ENCODE data around the gene FSD2.
A peak's percentile ranks its signal among the peaks of the same experiment; 100 is the strongest.
"Not testable (repeated sequence)": the region's sequence is repeated elsewhere in the genome, so short reads cannot be mapped to it uniquely, and the experiment has no call there.

The FSD2 gene

GRCh38 chr15:82829234-82829633, 23.4 kb upstream of the FSD2 start:
- DNase-seq = no peak

GRCh38 chr15:82828075-82828474, 22.2 kb upstream of the FSD2 start:
- no peak for DNase-seq

GRCh38 chr15:82823049-82823448, 17.2 kb upstream of the FSD2 start:
- DNase-seq = no peak

GRCh38 chr15:82821851-82822250, 16.0 kb upstream of the FSD2 start:
- not testable (repeated sequence) for DNase-seq

- DNase-seq = not testable (repeated sequence)
These were observed 15.5 kb upstream of the FSD2 start for GRCh38 chr15:82821396-82821795.

- DNase-seq = no peak
These were observed 14.3 kb upstream of the FSD2 start for GRCh38 chr15:82820128-82820527.

GRCh38 chr15:82812994-82813393, 7.1 kb upstream of the FSD2 start:
- DNase-seq = no peak

DNA sequence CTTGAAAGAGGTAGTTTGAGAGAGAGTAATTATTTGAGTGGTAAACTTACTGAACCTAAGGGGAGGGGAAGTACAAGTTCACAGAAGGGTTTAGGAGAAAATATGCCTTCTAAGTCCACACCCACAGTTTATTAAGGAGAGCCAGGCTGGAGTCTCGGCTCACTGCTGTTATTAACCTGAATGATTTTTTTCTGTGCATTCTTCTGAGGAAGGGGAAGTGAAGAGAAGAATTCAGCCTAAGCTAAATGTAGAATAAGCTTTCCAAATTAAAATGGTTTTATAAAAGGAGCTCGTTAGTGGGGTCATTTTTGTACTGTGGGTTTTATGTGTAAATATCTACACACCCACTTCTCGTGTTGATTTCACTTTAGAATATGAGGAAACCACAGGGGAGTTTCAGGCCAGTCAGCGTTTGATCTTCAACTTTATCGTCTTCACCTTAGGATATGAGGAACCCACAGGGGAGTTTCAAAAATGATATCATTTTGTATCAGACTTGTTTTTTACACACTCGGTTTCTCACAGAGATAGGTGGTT, 5.1 kb upstream of the FSD2 start:
- no peak for DNase-seq

GRCh38 chr15:82810061-82810889, 4.4 kb upstream of the FSD2 start:
- peak in 1 of 4 experiments; percentile 48 for DNase-seq

- peak; percentile 76 to 90 (median 85) for DNase-seq
These were observed 3.6 kb upstream of the FSD2 start, which contains the start of gene WHAMM for GRCh38 chr15:82809308-82810060. Gene WHAMM (plus strand): TSS chr15:82809628. CDS start chr15:82809727, 99 bp downstream.

DNA sequence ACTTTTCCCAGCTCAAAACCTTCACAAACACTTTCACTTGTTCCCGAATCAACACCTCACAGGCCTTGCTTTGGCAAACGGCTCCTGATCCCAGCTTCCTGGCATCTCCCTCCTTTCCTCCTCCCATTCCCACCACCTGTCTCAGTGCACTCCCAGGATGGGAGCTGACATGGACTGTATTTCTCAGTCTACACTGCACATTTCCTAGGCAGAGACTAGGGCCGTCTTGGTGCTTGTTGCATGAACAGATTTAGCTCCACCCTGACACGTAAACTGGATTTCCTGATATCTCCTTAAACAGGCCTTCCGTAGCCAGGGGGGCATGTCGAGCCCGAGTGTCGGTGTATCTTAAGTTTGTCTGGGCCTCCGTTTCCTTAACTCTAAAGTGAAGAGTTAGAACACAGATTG, 2.8 kb upstream of the FSD2 start:
- no peak for DNase-seq

DNA sequence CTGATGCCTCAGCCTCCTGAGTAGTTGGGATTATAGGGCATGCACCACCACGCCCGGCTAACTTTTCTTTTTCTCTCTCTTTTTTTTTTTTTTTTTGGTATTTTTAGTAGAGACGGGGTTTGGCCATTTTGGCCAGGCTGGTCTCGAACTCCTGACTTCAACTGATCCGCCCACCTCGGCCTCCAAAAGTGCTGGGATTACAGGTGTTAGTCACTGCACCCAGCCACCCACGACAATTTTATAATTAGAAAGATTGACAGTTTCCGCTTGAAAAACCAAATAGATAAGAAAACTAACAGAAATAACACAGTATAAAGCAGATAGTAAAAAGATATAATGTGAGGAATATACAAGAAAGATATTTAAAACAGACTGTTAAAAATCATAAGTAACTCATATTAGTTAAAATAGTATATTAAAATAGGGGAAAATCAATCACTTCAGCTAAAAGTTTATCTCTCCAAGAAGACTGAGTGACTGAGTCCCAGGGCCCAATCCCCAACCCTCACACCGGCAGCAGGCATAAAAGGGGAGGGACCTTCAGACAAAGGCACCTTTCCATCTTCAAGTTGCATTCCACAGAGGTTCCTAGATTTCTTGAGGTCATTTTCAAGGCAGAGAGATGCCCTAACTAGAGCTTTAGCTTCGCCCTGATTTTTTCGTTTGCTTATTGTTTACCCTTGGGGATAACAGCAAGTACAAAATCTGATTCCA, 2.2 kb upstream of the FSD2 start:
- no peak for DNase-seq

DNA sequence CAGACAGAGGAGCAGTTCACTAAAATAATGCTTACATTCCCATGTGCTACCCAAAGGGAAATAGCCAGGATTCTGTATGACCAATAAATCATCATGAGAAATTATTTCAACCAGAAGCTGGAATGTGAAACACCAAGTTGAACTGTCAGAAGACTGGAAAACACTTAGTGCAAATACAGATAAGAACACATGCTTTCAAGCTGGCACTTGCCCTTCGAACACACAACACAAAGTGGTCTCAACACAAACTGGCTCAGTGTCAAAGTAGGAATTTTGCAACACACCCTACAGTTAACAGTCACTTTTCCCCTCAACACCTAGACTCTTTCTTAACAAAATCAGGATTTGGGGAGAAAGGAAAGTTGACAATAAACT, 1.3 kb downstream of the FSD2 start:
- DNase-seq = no peak

- DNase-seq = no peak
These were observed 1.9 kb downstream of the FSD2 start for GRCh38 chr15:82803793-82804574.

- no peak for DNase-seq
These were observed 3.4 kb downstream of the FSD2 start for GRCh38 chr15:82802497-82802896.

- DNase-seq = no peak
These were observed 6.6 kb downstream of the FSD2 start for GRCh38 chr15:82799183-82799841.

GRCh38 chr15:82798531-82799166, 7.2 kb downstream of the FSD2 start:
- DNase-seq = no peak

GRCh38 chr15:82798104-82798503, 7.8 kb downstream of the FSD2 start:
- DNase-seq = no peak

GRCh38 chr15:82793737-82794136, 12.1 kb downstream of the FSD2 start:
- no peak for DNase-seq

DNA sequence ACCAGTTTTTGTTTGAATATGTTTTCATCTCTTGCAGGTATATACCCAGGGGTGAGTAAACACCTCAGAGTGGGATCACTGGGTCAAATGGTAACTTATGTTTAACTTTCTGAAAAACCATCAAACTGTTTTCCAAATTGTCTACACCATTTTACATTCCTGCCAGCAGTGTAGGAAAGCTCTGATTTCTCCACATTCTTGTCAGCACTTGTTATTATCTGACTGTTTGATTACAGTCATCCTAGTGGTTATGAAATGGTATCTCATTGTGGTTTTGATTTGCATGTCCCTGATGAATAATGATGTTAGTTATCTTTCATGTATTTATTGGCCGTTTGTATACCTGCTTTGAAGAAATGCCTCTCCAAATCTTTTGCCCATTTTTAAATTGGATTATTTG, 13.8 kb downstream of the FSD2 start:
- no peak for DNase-seq

GRCh38 chr15:82790321-82790720, 15.5 kb downstream of the FSD2 start:
- no peak for DNase-seq

Measured in activated naive CD4-positive, alpha-beta T cell (primary cell).